ENCODE results near the gene PCDH12.

The PCDH12 gene

DNA sequence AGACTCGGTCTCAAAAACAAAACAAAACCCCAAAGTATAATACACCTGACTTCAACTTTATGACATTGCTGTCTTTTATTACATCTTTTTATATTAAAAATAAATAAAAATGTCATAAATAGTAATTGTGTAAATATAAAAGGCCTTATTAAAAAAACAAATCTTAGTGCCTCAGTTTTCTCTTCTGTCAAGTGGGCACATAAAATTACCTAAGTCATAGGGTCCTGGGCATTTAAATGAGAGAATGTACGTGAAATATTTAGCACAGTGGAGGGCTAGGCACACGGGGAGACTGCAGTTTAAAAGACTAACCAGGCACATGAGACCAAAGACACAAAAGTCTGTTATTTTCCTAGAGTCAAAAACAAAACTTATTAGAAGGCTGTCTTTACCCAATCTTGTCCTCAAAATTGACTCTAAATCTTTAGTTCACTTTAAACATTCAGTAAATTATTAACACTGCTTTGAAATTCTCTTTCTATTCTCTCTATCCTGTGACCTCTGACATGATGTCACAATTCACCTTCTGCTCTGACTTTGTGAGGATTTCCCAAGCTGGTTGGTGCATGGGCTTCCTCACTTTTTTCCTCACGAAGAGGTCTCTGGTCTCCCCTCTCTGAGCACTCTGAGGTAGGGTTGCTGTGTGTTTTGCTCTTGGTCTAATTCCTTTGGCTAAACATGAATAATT is 8.4 kb upstream of the PCDH12 start:
- no peak for DNase-seq

DNA sequence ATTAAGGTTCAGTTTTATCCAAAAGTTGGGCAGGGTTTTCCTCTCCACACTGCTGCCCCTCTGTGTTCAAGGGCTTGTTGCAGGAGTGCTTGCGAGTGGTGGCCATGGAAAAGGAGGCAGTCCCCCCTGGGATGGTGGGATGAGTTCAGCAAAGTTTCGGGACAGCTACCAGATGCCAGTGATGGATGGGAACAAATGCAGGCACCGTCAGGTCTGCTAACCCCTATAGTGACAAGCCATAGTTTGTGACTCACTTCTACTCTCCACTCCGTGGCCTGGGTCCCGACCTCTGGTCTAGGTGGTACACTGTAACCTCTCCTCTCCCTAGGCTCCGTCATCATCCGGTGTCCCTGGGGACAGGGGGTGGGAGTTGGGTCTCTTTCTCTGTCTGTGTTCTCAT is 7.1 kb upstream of the PCDH12 start:
- no peak for DNase-seq

DNA sequence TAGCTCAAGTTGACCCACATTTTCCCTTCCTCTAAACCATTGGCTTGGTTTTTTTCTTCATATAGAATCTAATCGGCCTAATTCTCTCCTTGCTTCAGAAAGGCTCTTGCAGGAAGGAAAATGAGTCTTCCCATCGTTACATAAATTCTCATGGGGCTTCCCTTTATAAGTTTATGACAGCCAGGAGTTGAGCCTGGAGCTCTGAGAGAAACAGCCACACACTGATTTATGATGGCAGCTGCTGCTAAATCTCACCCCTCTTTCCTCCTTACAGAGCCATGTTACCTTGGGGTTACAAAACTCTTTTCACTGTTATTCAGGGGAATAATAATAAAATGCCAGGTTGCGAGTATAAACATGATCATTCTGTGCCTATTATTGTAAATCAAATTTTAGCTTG is 5.7 kb upstream of the PCDH12 start:
- no peak for DNase-seq

DNA sequence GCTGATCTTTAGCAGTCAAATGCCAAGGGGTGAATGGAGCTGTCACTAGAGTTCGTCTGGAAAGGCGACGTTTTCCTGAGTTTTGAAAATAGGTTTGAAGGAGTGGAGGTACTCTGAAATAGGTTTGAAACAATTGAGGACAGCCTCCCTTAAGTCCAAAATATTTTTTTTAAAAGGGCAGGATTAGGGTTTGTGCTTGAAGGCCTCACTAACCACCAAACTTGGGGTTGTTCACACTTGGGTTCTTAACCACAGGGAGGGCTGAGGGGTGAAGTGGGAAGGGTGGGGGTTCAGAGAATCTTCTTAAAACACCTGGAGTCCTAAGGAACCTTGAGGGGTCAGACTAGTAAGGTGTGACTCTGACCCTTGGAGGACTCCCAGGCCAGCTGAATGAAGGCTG is 3.5 kb upstream of the PCDH12 start:
- no peak for DNase-seq

DNA sequence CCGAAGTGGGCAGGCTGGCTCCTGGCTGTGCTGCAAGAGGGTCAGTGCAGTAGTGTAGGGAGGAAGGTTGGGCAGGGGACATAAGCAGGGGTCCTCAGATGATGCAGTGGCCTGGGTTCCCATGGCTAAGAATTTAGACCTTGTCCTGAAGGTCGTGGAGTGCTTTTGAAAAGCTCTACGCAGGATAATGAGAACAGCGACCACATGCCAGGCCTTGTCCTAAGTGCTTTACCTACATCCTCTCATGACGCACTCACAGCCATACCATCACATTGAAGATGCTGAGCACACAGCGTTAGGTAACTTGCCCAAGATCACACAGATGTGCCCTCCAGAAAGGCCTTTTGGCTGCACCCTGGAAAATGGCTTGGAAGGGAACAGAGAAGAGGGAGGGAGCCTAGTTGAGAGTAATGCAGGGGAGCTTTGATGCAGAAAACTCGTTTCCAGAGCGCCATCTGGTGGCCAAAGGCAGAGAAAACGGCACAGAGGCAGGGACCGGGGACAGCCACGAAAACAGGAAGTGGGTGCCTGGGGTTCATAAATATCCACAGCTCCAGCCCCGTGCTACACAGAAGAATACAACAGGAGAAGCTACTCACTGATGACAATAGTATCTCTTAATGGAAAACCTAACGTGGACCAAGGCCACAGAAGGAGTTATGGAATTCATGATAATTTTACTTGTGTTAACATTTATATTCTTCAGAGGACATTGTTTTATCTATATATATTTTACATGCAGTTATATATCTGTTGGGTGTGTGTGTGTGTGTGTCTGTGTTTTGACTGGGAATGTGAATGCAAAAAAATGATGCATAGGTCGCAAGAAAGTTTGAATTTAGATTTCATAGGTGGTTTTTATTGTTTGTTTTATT is 2.7 kb upstream of the PCDH12 start:
- peak; percentile 90 for DNase-seq

DNA sequence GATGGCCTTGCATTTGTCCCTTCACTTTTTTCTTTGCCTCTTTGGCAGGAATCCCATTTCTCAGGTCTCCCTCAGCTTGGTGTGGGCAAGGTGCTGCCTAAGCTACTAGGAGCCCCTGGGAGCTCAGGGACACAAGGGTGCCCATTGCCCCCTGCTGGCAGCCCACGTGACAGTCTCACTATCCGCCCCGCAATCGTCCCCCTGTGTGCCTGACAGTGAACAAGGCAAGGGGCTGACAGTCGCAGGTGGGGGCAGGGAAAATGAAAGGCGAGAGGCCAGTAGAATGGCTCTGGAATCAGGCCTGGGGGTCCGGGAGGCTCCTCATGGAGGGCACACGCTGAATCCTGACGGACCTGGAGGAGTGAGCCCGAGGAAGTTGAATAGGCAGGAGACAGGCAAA is 2.0 kb upstream of the PCDH12 start:
- peak; percentile 10 for DNase-seq

DNA sequence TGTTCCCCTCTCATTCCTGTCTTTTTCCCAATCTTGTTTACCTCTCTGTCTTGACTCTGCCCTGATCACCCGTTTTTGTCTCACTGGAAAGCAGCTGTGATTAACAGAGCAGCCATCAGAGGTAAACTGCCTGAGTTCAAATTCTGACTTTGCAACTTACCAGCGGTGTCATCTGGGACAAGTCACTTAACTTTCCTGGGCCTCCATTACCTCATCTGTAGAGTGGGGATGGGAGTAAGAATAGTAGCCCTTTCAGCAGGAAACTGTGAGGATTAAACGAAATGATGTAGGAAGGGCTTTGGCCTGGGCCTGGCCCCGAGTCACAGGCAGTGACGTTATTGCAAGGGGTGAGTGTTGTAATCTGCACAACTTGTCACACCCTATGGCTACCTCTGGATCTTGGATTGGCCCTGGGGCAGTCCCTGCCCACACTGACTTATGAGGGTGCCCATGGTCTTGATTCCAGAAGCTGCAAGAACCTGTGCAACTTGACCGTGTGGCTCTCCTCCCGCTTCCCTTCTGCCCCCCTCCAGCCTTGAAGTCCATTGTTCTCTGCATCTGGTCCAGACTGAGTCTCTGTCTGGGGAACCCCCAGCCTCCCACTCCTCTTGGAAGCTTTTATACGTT is 657 bp upstream of the PCDH12 start:
- no peak for DNase-seq

DNA sequence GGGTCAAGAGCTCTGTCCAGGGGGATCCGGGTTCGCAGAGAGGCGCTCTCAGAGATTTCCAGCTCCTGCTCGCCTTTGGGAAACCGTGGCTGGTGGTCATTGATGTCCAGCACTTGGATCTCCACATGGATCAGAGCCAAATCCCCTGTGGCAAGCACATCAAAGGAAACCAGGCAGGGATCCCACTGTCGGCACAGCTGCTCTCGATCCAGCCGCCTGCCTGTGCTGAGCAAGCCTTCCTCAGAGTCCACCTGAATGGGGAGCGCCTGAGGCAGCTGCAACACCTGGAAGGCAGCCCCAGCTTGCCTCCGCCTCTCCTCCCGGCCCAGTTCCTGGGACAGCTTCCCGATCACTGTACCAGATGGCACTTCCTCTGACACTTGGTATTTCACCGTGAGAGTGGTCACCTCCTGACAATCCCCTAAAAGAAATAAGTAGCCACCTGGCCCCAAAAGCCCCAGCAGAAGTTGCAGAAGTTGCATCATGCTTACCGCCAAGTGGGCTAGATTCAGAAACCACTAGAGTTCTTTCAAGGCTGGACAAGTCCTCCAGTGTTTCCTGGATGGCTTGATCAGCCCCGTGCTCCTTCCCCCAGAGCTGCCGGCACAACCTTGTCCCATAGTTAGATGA is 520 bp downstream of the PCDH12 start:
- DNase-seq: no peak

DNA sequence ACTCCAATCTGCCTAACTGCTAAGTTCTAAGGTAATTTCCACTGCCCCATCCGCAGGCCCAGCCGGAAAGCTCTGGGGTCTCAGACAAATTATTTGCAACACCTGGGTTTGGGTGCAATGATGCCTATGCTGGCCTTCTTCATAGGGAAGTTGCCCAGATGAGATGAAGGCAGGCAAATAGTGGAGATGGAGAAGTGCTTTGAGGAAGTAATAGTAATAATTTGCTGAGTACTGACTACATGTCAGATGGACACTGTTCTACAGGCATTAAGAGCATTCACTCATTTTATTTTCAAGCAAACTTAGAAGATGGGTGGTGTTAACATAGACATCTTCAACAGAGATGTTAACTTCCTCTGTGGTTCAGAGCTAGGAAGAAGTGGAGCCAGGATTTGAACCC is 3.8 kb downstream of the PCDH12 start:
- no peak for DNase-seq

DNA sequence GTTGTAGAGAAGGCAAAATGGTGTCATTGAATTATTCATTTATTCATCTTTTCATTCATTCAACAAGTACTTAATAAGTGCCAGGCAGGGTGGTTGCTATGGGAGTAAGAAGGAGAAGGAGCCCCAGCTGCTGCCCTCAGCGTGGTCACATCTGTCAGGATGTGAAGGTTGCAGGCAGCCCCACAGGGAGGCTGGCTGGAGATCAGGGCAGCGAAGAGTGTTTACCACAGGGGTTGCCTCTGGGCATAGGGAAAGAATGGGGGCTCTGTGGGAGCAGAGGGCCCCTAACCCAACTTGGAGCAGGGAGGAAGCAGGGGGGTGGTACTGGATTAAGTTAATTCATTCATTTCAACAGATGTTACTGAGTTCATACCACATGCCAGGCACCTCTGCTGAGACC is 6.0 kb downstream of the PCDH12 start:
- no peak for DNase-seq

DNA sequence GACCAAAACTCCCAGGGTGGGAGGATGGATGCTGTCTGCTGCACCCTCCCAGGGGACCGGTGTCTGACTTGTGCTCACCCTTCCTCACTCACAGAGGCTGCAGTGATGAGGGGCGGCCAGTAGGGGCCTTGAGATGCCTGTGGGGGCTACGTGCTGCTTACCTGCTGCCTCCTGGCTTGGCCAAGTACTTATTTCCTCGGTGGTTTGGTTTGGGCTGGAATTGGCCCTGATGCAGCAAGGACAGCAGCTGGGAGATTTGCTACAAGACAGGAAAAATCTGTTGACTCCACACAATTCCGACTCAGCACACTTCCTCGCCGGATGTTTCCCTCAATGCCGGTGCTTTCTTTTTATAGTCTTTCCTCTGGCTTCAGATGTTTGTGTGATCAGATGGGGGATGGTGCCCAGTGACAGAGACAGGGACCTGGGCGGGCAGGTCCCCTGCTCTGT is 6.6 kb downstream of the PCDH12 start:
- DNase-seq: no peak

DNA sequence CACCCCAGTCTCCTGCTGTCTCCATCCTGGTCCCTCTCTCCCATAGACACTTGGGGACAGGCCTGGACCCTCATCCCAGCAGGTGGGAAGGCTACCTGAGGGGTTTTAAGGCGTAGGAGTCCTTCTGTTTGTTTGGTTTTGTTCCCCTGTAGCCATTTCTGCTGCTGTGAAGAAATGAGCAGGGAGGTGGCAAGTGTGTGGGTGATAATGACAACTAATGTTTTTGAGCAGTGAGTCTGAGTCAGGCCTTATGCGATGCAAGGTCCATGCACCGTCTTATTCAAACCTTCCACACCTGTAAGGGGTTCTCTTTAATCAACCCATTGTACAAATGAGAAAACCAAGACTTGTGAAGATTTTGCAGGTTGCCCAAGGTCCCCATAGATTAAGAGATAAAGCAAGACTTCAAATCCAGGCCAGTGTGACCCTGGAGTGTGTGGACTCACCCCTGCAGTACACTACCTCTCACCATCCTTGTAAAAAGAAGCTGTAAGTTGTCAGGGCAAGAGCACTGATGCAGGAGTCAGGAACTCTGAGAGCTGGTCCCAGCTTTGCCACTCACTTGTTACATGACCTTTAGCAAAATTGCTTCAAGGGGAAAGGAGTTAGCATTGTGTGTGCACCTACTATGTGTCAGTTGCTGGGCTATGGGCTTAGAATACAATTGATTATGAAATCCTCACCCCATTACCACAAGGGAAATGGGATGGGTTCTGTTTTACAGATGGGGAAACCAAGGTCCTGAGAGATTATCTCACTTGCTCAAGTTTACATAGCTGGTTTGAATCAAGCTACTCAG is 7.6 kb downstream of the PCDH12 start:
- DNase-seq: no peak

DNA sequence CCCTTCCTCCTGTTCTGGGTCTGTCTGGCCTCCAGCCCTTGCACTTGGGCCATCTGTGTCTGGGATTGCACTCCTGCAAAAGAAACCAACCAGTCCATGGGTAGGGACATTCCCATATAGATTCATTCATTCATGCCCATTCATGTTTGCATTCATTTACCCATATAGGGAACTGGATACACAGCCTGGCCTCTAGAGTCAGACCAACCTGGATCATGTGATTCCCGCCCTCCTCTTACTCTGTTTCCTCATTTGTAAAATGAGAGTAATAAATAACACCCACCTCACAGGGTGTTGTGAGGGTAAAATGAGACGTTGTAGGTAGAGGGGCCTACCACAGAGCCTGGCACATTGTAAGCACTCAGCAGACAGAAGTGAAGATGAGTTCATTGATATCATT is 8.5 kb downstream of the PCDH12 start:
- DNase-seq: no peak

DNA sequence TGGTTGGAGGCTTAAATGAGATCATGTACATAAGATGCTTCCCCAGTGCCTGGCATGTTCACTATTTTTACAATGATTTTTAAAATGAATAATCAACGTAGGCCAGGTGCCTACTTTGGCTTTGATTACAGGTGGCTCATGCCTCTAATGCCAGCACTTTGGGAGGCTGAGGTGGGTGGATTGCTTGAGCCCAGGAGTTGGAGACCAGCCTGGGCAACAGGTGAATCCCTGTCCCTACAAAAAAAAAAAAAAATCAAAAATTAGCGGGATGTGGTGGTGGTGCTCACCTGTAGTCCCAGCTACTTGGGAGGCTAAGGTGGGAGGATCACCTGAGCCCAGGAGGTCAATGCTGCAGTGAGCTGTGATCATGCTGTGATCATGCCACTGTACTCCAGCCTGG is 9.2 kb downstream of the PCDH12 start:
- DNase-seq: no peak

DNA sequence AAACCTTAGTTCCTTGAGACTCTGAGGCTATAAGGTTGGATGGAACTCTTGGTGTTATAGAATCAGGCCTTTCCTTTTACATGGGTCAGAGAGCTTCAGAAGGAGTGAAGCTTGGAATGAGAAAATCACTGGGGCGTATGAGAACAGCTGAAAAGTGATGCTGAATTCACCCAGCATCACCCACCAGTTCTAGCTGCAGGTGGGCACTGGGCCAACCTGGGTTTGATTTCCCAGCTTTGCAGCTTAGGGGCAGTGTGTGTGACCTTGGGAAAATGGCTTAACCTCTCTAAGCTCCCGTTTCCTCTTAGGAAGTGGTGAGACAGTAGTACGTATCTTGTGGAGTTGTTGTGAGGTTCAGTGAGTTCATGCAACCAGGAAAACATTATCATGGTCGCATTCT is 10.7 kb downstream of the PCDH12 start:
- DNase-seq: no peak

DNA sequence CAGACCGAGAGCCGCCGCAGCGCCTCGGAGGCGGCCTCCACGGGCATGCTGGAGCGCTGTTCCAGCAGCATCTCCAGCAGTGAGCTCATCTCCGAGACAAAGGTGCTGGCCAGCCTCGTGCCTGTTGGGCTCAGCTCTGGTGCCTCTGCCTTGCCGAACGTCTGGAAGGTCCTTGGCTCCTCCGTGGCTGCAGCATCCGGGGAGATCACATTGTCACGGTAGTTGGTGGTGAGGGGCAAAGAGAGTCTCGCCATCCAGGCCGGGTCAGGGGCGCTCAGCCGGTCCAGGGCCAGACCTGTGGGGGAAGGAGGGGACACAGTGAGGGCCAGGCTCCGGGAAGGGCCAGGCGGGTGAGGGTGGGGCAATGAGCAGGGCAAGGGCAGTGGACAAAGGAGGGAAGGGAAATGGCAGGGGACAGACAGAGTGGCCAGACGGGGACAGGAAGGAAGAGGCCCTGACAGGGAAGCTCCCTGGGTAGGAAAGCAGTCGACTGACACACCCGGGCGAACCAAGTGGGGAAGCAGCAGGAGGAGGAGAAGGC is 12.4 kb downstream of the PCDH12 start:
- DNase-seq: no peak

DNA sequence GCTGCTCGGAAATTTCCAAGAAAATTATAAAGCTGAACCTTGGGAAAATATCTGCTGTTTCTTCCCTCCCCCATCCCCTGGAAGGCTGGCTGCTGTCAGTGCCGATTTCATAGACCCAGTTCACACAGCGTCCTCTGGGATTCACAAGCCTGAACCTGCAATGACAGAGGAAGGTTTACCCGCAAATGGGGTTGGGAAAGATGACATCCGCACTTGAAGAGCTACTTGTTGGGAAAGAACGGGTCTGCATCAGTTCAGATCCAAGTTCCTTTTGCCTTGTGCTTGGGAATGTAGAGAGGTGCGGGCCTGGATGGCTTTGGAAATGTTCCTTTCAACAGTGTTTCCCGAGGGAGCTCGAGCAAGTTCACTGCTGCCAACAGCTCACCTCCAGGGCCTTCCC is 13.9 kb downstream of the PCDH12 start:
- DNase-seq: no peak

DNA sequence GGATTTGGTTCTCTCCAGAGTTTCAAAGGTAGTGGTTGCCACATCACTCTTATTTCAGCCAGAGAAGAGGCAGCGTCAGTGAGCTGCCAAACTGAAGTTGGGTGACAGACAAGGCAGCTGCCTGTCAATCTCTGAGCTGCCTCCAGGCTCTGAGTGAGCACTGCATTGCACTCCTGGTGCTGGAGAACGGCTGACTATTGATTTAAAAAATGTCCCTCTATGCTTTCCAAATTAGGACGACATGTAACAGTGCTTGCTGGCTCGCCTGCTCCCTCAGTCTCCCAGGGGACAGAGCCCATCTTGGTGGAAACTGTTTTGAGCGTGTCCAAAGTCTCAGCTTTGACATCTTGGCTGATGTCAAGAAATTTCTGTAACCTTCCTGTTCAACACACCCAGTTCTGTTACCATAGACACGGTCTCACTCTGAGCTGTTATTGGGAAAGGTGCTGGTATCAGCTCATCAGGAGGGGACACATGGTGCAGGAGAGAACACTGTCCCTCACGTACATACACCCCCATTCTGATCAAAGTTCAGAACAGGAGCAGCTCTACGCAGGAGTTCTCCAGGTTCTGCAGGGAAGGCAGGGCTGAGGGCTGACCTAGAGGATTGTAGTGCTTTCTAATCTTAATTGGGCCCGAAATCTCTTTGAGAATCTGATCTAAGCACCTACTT is 15.7 kb downstream of the PCDH12 start:
- DNase-seq: no peak

DNA sequence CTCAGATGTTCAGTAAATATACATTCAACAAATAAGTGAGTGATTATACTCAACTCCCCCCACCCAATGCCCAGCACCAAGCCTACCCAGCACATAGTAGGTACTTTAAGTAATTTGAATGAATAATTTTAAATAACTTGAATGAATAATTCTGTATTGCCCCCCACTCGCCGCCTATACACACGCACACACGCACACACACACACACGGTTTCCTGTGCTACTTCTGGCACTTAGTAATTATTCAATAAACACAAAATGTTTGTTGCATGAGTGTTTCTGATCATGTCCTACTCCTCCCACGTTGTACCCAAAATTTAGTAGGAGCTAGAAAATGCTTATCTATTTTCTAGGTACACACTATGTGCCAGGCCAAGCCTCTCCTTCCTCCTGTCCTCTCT is 16.2 kb downstream of the PCDH12 start:
- no peak for DNase-seq

DNA sequence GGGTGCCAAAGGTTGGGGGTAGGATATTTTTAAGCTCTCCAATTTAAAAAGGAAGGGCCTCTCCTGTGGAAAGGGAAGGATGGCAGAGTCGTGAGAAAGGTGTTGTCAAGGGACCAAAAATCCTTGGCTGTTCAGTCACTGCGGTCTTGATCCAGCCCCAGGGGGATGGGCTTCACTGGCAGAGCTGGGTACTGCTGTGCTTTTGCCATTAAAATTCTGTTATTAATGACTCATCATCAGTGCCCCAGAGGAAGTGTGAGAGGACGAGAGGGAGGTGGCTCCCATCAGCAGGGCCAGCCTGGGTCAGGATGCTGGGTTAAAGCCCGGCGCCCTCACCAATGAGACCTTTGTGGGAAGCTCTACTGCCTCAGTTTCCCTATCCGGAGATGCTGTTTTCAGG is 16.7 kb downstream of the PCDH12 start:
- DNase-seq: no peak

DNA sequence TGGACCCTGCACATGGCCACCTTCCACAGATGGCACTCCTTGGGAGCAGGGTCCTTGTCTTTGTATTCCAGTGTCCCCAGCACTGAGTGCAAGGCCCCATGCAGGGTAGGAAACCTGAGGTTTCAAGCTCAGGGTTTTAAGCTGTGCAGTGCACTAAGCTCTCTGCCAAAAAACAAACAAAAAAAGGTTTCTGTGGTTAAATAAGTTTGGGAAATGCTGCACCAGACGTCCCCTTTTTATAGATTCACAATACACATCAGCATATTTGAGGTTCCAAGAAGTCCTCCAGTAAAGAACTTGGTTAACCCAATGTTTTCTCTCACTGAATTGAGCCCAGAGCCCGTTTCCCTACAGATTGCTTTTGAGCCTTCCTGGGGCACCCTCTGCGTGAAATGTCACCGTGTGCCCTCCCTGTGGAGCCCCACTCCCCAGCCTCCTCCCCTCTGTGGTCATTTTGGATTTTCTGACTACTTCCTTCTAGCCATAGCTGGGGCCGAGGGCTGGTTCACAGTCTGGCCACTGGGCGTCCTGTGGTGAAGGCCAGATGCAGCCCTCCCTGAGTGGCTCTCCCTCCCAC is 17.2 kb downstream of the PCDH12 start:
- DNase-seq: no peak
